CD14-positive monocyte (primary cell): ENCODE data around the gene SPON2. TPM values are rescaled to one million over a fixed set of nuclear protein-coding genes. Genes with fewer than 3 reads are reported as not detected.

Experiments used
- DNase-seq, 3 donors: peaks; one replicate each; pipeline ENCODE4 v3.0.0-alpha.2; 2011 to 2022
- H2AFZ ChIP-seq: 2 replicates; pipeline ENCODE4 v1.6.0; 2012; ENCODE audit warnings: mild to moderate bottlenecking, low read depth, low read length, inconsistent platforms; ENCODE audit not compliant: insufficient read depth, poor library complexity, severe bottlenecking
- H3K27ac ChIP-seq, 2 donors: 1 replicate in 1 of 2; 2 replicates in 1 of 2; pipeline ENCODE4 v1.5.1; 2012 to 2013; ENCODE audit warnings: low read length in 2 of 2, control low read depth in 1 of 2, inconsistent platforms in 1 of 2, low read depth in 1 of 2, mild to moderate bottlenecking in 1 of 2
- H3K27me3 ChIP-seq, 2 donors: one replicate each; pipeline versions ENCODE4 v1.6.0 to v1.6.1; 2011 to 2013; ENCODE audit warnings: low read length in 2 of 2; ENCODE audit not compliant: control insufficient read depth in 2 of 2, insufficient read depth in 2 of 2
- H3K36me3 ChIP-seq, 2 donors: replicated peaks in 1 of 2; 1 replicate in 1 of 2; 2 replicates in 1 of 2; pipeline versions ENCODE4 v1.5.1 to v1.6.1; 2012 to 2013; ENCODE audit warnings: low read length in 2 of 2, control low read depth in 1 of 2, inconsistent platforms in 1 of 2, mild to moderate bottlenecking in 1 of 2; ENCODE audit not compliant: insufficient read depth in 2 of 2, control insufficient read depth in 1 of 2
- H3K4me1 ChIP-seq, 2 donors: 1 replicate in 1 of 2; 2 replicates in 1 of 2; pipeline versions ENCODE4 v1.5.1 to v1.6.1; 2012 to 2013; ENCODE audit warnings: low read length in 2 of 2, control low read depth in 1 of 2, inconsistent platforms in 1 of 2, mild to moderate bottlenecking in 1 of 2, moderate library complexity in 1 of 2; ENCODE audit not compliant: insufficient read depth in 2 of 2, control insufficient read depth in 1 of 2
- H3K4me2 ChIP-seq: replicated peaks from 2 replicates; pipeline ENCODE3; 2012; ENCODE audit warnings: low read length, moderate library complexity, mild to moderate bottlenecking; ENCODE audit not compliant: poor library complexity, severe bottlenecking; ENCODE audit errors: extremely low read depth
- H3K4me3 ChIP-seq, 3 experiments: fragments of 200-600 bp in 1 of 3; sonication (generic) in 1 of 3; replicated peaks in 1 of 3; 1 replicate in 2 of 3; 2 replicates in 1 of 3; pipeline ENCODE4 v1.5.1; 2011 to 2013; ENCODE audit warnings: low read length in 3 of 3, mild to moderate bottlenecking in 3 of 3, control low read depth in 2 of 3, low read depth in 2 of 3, inconsistent platforms in 1 of 3, moderate library complexity in 1 of 3
- H3K79me2 ChIP-seq: 2 replicates; pipeline ENCODE4 v1.6.0; 2012; ENCODE audit warnings: mild to moderate bottlenecking, control low read depth, inconsistent platforms, low read length, moderate library complexity; ENCODE audit not compliant: insufficient read depth
- H3K9ac ChIP-seq: 2 replicates; pipeline ENCODE4 v1.6.0; 2017; ENCODE audit warnings: low read length, mild to moderate bottlenecking; ENCODE audit not compliant: insufficient read depth, poor library complexity, severe bottlenecking
- H3K9me3 ChIP-seq, 2 donors: replicated peaks in 1 of 2; 1 replicate in 1 of 2; 2 replicates in 1 of 2; pipeline versions ENCODE4 v1.5.1 to v1.6.1; 2012 to 2013; ENCODE audit warnings: low read length in 2 of 2, control low read depth in 1 of 2; ENCODE audit not compliant: control insufficient read depth in 1 of 2, insufficient read depth in 1 of 2
- H4K20me1 ChIP-seq: 2 replicates; pipeline ENCODE4 v1.6.0; 2012; ENCODE audit warnings: mild to moderate bottlenecking, low read length, control low read depth, moderate library complexity; ENCODE audit not compliant: insufficient read depth
- H3K27ac Mint-ChIP-seq, 7 donors: one replicate each; pipeline ENCODE4 v1.8.0; 2020; ENCODE audit warnings: mild to moderate bottlenecking in 7 of 7, mixed read lengths in 7 of 7, moderate library complexity in 6 of 7, inconsistent platforms in 2 of 7
- H3K27me3 Mint-ChIP-seq, 3 donors: one replicate each; pipeline ENCODE4 v1.8.0; 2021 to 2022; ENCODE audit warnings: low read depth in 3 of 3, mild to moderate bottlenecking in 3 of 3, mixed read lengths in 3 of 3, moderate library complexity in 3 of 3, inconsistent platforms in 1 of 3
- H3K36me3 Mint-ChIP-seq, 2 donors: one replicate each; pipeline ENCODE4 v1.8.0; 2020; ENCODE audit warnings: mixed read lengths in 2 of 2, inconsistent platforms in 1 of 2, mild to moderate bottlenecking in 1 of 2
- H3K4me1 Mint-ChIP-seq: one replicate; pipeline ENCODE4 v1.8.0; 2020; ENCODE audit warnings: mild to moderate bottlenecking, mixed read lengths
- H3K4me3 Mint-ChIP-seq, 2 donors: one replicate each; pipeline ENCODE4 v1.8.0; 2020; ENCODE audit warnings: mild to moderate bottlenecking in 2 of 2, mixed read lengths in 2 of 2, moderate library complexity in 1 of 2
- H3K9me3 Mint-ChIP-seq, 7 donors: one replicate each; pipeline ENCODE4 v1.8.0; 2020 to 2022; ENCODE audit warnings: mixed read lengths in 7 of 7, mild to moderate bottlenecking in 6 of 7, moderate library complexity in 6 of 7, inconsistent platforms in 2 of 7
- WGBS: methylation state at CpG from one replicate; pipeline ENCODE4 v1.1.5; 2013; ENCODE audit warnings: missing lambda C conversion rate; ENCODE audit not compliant: insufficient coverage; 5-methylcytosine and 5-hydroxymethylcytosine counted together
- intact Hi-C, 2 donors: fragments of 100-400 bp; cut with micrococcal nuclease; formaldehyde crosslinking; loops; one replicate each; pipeline versions ENCODE4 v1.15.0 to v1.15.1; 2023
- polyA plus RNA-seq, 3 donors: library from polyadenylated mRNA; depleted of rRNA in 1 of 3; unstranded in 2 of 3; stranded (reverse) in 1 of 3; fragments of 300-500 nt in 2 of 3; fragments of >200 nt in 1 of 3; fragmentation: Illumina TruSeq in 2 of 3; gene quantifications; 1 replicate in 2 of 3; 2 replicates in 1 of 3; pipeline ENCODE4 v1.2.3, GENCODE V29; 2012 to 2021
- TF ChIP-seq, protein P1 (sequence below): fragments of 200-600 bp; IDR thresholded peaks from one replicate; pipeline ENCODE4 v1.8.0; 2022; ENCODE audit warnings: antibody characterized with exemption, mild to moderate bottlenecking

SPON2 gene
- polyA plus RNA-seq, 3 donors: 0.74 to 1.4 (median 0.90) TPM

- Mint-ChIP-seq H3K4me1 (peaks cover 39% of the 10 kb centered on the region), H3K36me3 (peaks cover 0 to 5% of the 10 kb centered on the region in 2 donors), H3K9me3 (no peaks in the 10 kb centered on the region), H3K27ac (peak overlapping the region; percentile 66 to 90 (median 83)), H3K27me3 (peaks cover 0 to 9% (median 6%) of the 10 kb centered on the region in 3 donors), H3K4me3 (no peak overlapping the region)
- WGBS: 0% methylated on average over 1 of the region's 4 CpGs
- Histone ChIP-seq H3K27me3 (no peaks in the 10 kb centered on the region), H3K27ac (peak overlapping the region; percentile 67 to 96), H3K4me1 (peaks cover 23 to 35% of the 10 kb centered on the region in 2 donors), H3K9me3 (no peaks in the 10 kb centered on the region), H2AFZ (peak overlapping the region; percentile 79), H3K36me3 (no peaks in the 10 kb centered on the region), H3K79me2 (no peaks in the 10 kb centered on the region), H3K4me3 (peak overlapping the region in 1 of 3 experiments; percentile 38), H4K20me1 (no peaks in the 10 kb centered on the region), H3K9ac (no peak overlapping the region), H3K4me2 (peak overlapping the region; percentile 36)
- peak; percentile 44 to 59 (median 54) for DNase-seq
- TF ChIP-seq, protein P1, sequence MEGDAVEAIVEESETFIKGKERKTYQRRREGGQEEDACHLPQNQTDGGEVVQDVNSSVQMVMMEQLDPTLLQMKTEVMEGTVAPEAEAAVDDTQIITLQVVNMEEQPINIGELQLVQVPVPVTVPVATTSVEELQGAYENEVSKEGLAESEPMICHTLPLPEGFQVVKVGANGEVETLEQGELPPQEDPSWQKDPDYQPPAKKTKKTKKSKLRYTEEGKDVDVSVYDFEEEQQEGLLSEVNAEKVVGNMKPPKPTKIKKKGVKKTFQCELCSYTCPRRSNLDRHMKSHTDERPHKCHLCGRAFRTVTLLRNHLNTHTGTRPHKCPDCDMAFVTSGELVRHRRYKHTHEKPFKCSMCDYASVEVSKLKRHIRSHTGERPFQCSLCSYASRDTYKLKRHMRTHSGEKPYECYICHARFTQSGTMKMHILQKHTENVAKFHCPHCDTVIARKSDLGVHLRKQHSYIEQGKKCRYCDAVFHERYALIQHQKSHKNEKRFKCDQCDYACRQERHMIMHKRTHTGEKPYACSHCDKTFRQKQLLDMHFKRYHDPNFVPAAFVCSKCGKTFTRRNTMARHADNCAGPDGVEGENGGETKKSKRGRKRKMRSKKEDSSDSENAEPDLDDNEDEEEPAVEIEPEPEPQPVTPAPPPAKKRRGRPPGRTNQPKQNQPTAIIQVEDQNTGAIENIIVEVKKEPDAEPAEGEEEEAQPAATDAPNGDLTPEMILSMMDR: no peak
- intact Hi-C loops: no loop called here
These were observed 36.3 kb downstream of the SPON2 start for GRCh38 chr4:1136048-1136447.

GRCh38 chr4:1133033-1133432 lies 39.4 kb downstream of the SPON2 start:
- TF ChIP-seq, protein P1: no peak
- Histone ChIP-seq H3K9ac (no peak overlapping the region), H4K20me1 (no peaks in the 10 kb centered on the region), H3K9me3 (no peaks in the 10 kb centered on the region), H2AFZ (no peak overlapping the region), H3K4me1 (peaks cover 14 to 31% of the 10 kb centered on the region in 2 donors), H3K79me2 (no peaks in the 10 kb centered on the region), H3K4me3 (no peak overlapping the region), H3K27me3 (no peaks in the 10 kb centered on the region), H3K36me3 (no peaks in the 10 kb centered on the region), H3K27ac (no peak overlapping the region), H3K4me2 (no peak overlapping the region)
- WGBS: 61% methylated on average over 7 of the region's 8 CpGs
- DNase-seq: no peak
- H3K36me3 Mint-ChIP-seq: peaks cover 0 to 1% of the 10 kb centered on the region in 2 donors
- no peak overlapping the region for H3K4me3 Mint-ChIP-seq
- no peak overlapping the region for H3K27ac Mint-ChIP-seq
- H3K9me3 Mint-ChIP-seq: no peaks in the 10 kb centered on the region
- intact Hi-C loops: loop anchor here (5.0 kb wide), 4 partner anchors 39 to 134 kb away; partner anchors contain the start of genes CTBP1 (in 1 of the 2) and SPON2 (in 1 of the 2)
- H3K27me3 Mint-ChIP-seq: peaks cover 7 to 16% (median 13%) of the 10 kb centered on the region in 3 donors
- peaks cover 28% of the 10 kb centered on the region for H3K4me1 Mint-ChIP-seq
